Measurements from ENCODE around the gene HSPBAP1. TPM values are rescaled to one million over a fixed set of nuclear protein-coding genes. Genes with fewer than 3 reads are reported as not detected.
"Not testable (repeated sequence)": the region's sequence is repeated elsewhere in the genome, so short reads cannot be mapped to it uniquely, and the experiment has no call there.

The HSPBAP1 gene
- total RNA-seq, 2 donors from 2014 or later = 6.3 to 8.5 TPM

GRCh38 chr3:122747295-122747694, 46.3 kb downstream of the HSPBAP1 start:
- DNase-seq; ATAC-seq; intact Hi-C loops (cut with DNase I, micrococcal nuclease): not testable (repeated sequence)

DNA sequence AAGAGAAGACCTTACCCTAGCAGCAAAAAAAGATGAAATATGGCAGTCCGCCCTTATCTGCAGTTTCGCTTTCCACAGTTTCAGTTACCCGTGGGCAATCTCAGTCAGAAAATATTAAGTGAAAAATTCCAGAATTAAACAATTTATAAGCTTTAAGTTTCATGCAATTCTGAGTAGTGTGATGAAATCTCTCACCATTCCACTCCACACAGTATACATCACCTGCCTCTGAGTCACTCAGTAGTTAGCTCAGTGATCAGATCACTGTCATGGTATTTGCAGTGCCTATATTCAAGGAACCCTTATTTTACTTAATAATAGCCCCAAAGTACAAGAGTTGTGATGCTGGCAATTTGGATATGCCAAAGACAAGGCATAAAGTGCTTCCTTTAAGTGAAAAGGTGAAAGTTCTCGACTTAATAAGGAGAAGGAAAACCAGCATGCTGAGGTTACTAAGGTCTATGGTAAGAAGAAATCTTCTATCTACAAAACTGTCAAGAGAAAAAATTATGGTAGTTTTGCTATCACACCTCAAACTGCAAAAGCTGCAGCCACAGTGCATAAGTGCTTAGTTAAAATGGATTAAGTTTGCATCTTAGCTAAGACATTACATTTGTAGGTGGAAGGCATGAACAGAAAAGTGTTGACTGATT, 48.1 kb downstream of the HSPBAP1 start:
- DNase-seq (no peak), ATAC-seq (no peak)
- intact Hi-C loops (cut with DNase I, micrococcal nuclease) = no loop called here

- DNase-seq = no peak
- ATAC-seq = no peak
- intact Hi-C loops (cut with DNase I, micrococcal nuclease) = no loop called here
Observed at GRCh38 chr3:122743581-122744120, 50.0 kb downstream of the HSPBAP1 start.

DNA sequence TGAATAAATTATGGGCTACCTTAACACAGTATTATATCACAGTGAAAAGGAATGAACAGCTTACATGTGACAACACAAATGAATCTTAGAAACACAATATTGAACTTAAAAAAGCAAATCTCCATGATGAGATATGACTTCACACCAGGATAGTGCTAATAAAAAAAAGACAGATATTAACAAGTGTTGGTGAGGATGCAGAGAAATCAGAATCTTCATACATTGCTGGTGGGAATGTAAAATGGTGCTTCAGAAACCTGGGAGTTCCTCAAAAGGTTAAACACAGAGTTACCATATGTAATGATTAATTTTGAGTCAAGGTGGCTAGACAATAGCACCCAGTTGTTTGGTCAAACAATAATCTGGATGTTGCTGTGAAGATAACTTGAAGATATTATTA, 51.4 kb downstream of the HSPBAP1 start:
- DNase-seq = no peak
- ATAC-seq = no peak
- intact Hi-C loops (cut with DNase I, micrococcal nuclease) = no loop called here

DNA sequence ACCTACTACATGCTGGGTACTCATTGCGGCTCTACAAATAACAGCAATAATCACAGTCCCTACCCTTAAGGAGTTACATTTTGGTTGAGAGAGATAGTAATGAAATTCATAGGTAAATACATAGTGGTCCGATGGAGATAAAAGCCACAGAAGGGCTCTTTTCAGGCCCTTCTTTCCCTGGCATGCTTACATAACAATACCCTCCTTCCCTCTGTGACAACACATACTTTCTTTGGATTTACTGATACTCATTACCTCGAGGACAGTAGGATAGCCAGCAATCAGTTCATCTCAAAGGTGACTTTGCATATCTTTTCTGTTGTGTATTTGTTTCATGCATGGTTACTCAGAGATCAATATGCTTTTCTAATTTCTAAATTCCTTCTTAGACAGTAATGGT, 54.5 kb downstream of the HSPBAP1 start:
- DNase-seq (no peak), ATAC-seq (no peak)
- intact Hi-C loops (cut with DNase I, micrococcal nuclease) = no loop called here

GRCh38 chr3:122732682-122733525, 60.7 kb downstream of the HSPBAP1 start:
- intact Hi-C loops (cut with DNase I, micrococcal nuclease); ATAC-seq: not testable (repeated sequence)

DNA sequence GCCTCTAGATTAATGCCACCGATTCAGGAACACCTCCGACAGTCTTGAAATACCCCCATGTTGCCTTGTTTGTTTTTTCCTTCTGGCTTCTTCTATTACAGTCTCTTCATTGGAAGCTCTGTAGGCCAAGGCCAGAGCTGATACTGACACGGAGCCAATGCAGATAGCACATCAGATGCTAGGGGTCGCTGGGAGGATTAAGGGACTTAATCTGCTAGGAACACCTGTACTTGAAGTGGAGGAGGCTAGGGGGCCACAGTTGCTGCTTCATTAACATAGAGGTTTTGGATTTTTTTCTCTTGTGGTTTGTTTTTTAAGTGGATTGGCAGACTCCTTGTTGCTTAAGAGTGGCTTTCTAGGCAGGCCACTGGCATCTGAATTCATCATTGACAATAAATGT, 63.4 kb downstream of the HSPBAP1 start:
- intact Hi-C loops (cut with DNase I, micrococcal nuclease) = no loop called here
- DNase-seq (no peak), ATAC-seq (no peak)

More at GRCh38 chr3:122732682-122733525, 60.7 kb downstream of the HSPBAP1 start:
- peak in 1 of 2 donors; percentile 23 for DNase-seq

DNA sequence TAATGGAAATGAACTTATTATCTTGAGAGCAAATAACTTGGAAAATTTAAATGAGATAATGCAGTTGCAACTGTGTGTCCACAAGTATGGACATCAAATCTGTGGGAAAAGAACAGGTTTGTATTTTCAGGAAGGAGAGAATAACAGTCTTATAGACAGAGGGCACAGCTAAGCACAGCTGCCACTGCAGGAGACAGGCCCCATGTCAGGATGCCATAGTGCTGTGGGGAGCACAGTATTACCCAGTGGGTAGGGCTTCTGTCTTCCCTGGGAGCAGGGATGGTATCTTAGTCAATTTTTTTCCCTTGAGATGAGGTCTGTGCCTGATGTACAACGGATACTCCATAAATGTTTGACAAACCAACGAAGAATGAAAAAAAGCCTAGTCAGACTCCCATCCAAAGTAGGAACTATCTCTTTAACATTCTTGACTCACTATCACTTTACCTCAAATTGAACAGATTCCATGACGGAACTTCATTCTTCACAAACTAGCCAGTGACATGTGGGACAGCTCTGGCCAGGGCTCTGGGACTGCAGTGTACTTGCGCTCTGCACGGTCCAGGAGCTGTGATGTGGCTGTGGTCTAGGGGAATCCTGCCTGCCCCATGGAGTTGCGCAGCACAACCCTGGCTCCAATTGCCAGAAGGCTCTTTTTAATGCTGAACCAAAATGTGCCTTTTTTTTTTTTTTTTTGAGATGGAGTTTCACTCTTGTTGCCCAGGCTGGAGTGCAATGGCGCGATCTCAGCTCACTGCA, 64.7 kb downstream of the HSPBAP1 start:
- intact Hi-C loops (cut with DNase I, micrococcal nuclease) = no loop called here
- DNase-seq (no peak), ATAC-seq (no peak)

- DNase-seq = no peak
- intact Hi-C loops (cut with DNase I, micrococcal nuclease) = no loop called here
- no peak for ATAC-seq
Observed at GRCh38 chr3:122728186-122728585, 65.4 kb downstream of the HSPBAP1 start.

GRCh38 chr3:122727766-122728165, 65.9 kb downstream of the HSPBAP1 start:
- DNase-seq = no peak
- intact Hi-C loops (cut with DNase I, micrococcal nuclease) = no loop called here
- ATAC-seq = no peak

DNA sequence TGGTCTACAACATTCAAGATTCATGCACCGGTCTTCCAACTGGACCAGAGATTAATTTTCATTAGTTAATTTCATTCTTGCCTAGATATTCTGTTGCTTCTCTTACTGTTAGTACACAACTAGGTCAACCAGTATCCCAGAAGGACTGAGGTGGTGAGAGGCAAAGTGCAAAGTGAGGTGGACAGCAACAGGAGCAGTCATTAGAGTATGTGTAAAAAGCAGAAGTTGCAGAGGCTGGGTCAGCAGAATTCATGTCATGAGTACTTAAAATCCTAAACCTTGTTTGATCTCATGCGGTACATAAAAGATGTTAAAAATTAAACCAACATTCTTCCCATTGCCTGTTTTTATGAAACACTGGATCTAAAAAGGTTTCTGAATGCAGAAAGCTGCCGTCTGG, 66.3 kb downstream of the HSPBAP1 start:
- intact Hi-C loops (cut with DNase I, micrococcal nuclease) = no loop called here
- DNase-seq = no peak
- no peak for ATAC-seq

DNA sequence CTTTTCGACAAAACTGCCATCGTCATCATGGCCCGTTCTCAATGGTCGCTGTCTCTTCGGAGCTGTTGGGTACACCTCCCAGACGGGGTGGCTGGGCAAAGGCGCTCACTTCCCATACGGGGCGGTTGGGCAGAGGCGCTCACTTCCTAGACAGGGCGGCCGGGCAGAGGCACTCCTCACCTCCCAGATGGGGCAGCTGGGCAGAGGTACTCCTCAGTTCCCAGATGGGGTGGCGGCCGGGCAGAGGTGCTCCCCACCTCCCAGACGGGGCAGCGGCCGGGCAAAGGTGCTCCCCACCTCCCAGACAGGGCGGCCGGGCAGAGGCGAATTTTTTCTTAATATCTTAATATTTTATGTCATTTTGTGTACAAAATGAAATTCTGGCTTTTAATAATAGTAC, 68.5 kb downstream of the HSPBAP1 start:
- intact Hi-C loops (cut with DNase I, micrococcal nuclease) = no loop called here
- ATAC-seq (no peak), DNase-seq (no peak)

GRCh38 chr3:122719273-122719921, 74.2 kb downstream of the HSPBAP1 start:
- ATAC-seq (no peak), DNase-seq (no peak)
- intact Hi-C loops (cut with DNase I, micrococcal nuclease) = no loop called here

- ATAC-seq = no peak
- intact Hi-C loops (cut with DNase I, micrococcal nuclease) = no loop called here
- no peak for DNase-seq
Observed at GRCh38 chr3:122716667-122717066, 77.0 kb downstream of the HSPBAP1 start.

DNA sequence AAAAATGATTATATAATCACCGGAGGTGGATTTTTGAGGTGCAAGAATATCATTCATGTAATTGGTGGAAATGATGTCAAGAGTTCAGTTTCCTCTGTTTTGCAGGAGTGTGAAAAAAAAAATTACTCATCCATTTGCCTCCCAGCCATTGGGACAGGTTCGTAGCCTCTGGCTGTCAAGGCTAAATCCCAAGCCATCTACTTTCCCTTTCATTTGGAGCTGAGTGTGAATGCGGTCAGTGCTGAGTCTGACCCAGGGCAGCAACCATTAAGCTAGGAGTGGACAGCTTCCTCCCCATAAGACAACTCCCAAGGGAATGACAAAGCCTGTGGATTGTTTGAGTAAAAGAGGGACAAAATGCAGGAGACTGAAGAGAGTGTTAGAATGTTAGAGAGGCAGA, 79.4 kb downstream of the HSPBAP1 start:
- intact Hi-C loops (cut with DNase I, micrococcal nuclease) = no loop called here
- DNase-seq (no peak), ATAC-seq (no peak)

- intact Hi-C loops (cut with DNase I, micrococcal nuclease); ATAC-seq: not testable (repeated sequence)
Observed at GRCh38 chr3:122710616-122711251, 82.9 kb downstream of the HSPBAP1 start.

GRCh38 chr3:122705379-122705778, 88.3 kb downstream of the HSPBAP1 start:
- intact Hi-C loops (cut with DNase I, micrococcal nuclease) = no loop called here
- DNase-seq = no peak
- ATAC-seq = no peak

More at GRCh38 chr3:122710616-122711251, 82.9 kb downstream of the HSPBAP1 start:
- not testable (repeated sequence) for DNase-seq

GRCh38 chr3:122700193-122700592, 93.4 kb downstream of the HSPBAP1 start:
- intact Hi-C loops (cut with DNase I, micrococcal nuclease) = no loop called here
- DNase-seq (no peak), ATAC-seq (no peak)

All from left colon (tissue), 2 donors.